ENCODE measurements around the gene ZNF146. TPM values are rescaled to one million over a fixed set of nuclear protein-coding genes. Genes with fewer than 3 reads are reported as not detected.
"Not testable (repeated sequence)": the region's sequence is repeated elsewhere in the genome, so short reads cannot be mapped to it uniquely, and the experiment has no call there.

The ZNF146 gene
- total RNA-seq, 1 donor from 2014 or later = 161 TPM

DNA sequence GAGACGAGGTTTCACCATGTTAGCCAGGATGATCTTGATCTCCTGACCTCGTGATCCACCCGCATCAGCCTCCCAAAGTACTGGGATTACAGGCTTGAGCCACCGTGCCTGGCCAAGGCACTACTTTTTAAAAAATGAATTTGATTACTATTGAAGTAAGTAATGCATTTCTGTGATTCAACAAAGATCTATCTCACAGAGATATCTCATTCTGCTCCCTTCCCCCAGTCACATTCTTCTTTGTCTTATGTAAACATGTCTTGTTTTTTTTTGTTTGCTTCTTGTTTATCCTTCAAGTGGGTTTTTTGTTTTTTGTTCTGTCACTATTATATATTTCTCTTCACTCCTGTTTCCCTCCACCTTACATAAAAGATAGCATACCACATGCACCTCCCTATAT, 6.6 kb downstream of the ZNF146 start:
- no peak overlapping the region for H3K4me3 ChIP-seq (ENCODE audit: low read depth, low read length)
- no peak for FAIRE-seq
- no peak for TF ChIP-seq CTCF (IDR thresholded peaks at IDR 0.05; ENCODE audit: insufficient read depth, low read length, severe bottlenecking)
- no peaks in the 10 kb centered on the region for H3K27me3 ChIP-seq (ENCODE audit: control insufficient read depth, insufficient read depth, low read length)
- H3K36me3 ChIP-seq (ENCODE audit: control insufficient read depth, insufficient read depth, low read length) = peaks cover 5% of the 10 kb centered on the region
- DNase-seq (ENCODE audit: low read depth) = no peak

DNA sequence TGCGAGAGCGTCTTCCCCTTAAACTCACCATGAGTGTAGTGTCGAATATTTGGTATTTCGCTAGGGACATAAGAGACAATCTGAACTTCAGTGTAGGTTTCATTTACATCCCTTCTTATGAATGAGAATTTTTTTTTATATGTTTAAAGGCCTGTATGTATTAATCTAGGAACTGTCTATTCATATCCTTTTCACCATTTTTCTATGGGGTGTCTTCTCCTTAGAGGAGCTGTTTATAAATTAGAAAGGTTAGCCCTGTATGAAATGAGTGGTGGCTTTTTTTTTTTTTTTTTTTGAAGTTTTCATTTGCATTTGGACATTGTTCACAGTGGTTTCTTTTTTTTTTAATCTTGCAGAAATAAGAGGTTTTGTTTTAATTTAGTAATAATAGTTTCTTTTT, 7.6 kb downstream of the ZNF146 start:
- no peak for FAIRE-seq

GRCh38 chr19:36225219-36225892, 10.4 kb downstream of the ZNF146 start:
- no peak overlapping the region for H3K4me3 ChIP-seq (ENCODE audit: low read depth, low read length)
- peaks cover 20% of the 10 kb centered on the region for H3K36me3 ChIP-seq (ENCODE audit: control insufficient read depth, insufficient read depth, low read length)
- FAIRE-seq (no peak), DNase-seq (ENCODE audit: low read depth) (peak; percentile 21)
- TF ChIP-seq CTCF (IDR thresholded peaks at IDR 0.05; ENCODE audit: insufficient read depth, low read length, severe bottlenecking) = no peak
- H3K27me3 ChIP-seq (ENCODE audit: control insufficient read depth, insufficient read depth, low read length) = no peaks in the 10 kb centered on the region

More for the DNA sequence above, 7.6 kb downstream of the ZNF146 start:
- no peak for DNase-seq (ENCODE audit: low read depth)
- Histone ChIP-seq H3K4me3 (ENCODE audit: low read depth, low read length) (no peak overlapping the region), H3K27me3 (ENCODE audit: control insufficient read depth, insufficient read depth, low read length) (no peaks in the 10 kb centered on the region), H3K36me3 (ENCODE audit: control insufficient read depth, insufficient read depth, low read length) (peaks cover 7% of the 10 kb centered on the region)
- TF ChIP-seq CTCF (IDR thresholded peaks at IDR 0.05; ENCODE audit: insufficient read depth, low read length, severe bottlenecking) = no peak

DNA sequence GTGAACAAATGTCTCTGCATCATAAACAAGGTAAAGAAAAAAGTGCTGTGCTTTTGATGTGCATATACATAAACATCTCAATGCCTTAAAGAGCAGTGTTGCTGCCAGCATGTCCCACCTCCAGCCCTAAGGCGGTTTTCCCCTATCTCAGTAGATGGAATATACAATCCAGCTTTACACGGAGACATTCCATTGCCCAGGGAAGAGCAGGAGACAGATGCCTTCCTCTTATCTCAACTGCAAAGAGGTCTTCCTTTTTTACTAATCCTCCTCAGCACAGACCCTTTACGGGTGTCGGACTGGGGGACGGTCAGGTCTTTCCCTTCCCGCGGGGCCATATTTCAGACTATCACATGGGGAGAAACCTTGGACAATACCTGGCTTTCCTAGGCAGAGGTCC, 18.7 kb downstream of the ZNF146 start:
- FAIRE-seq; H3K27me3 ChIP-seq (ENCODE audit: control insufficient read depth, insufficient read depth, low read length); H3K4me3 ChIP-seq (ENCODE audit: low read depth, low read length); DNase-seq (ENCODE audit: low read depth): not testable (repeated sequence)
- H3K36me3 ChIP-seq (ENCODE audit: control insufficient read depth, insufficient read depth, low read length) = peaks cover 31% of the 10 kb centered on the region

DNA sequence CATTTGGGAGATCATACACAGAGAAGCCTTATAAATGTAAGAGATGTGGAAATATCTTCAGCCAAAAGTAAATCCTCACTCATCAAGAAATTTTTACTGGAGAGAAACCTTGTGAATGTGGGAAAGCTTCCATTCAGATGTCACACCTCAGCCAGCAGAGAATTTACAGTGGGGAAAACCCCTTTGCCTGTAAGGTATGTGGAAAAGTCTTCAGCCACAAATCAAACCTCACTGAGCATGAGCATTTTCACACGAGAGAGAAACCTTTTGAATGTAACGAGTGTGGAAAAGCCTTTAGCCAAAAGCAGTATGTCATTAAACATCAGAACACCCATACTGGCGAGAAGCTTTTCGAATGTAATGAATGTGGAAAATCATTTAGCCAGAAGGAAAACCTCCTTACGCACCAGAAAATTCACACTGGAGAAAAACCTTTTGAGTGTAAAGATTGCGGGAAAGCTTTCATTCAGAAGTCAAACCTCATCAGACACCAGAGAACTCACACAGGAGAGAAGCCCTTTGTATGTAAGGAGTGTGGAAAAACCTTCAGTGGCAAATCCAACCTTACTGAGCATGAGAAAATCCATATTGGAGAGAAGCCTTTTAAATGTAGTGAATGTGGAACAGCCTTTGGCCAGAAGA, 21.5 kb downstream of the ZNF146 start:
- FAIRE-seq = no peak
- no peaks in the 10 kb centered on the region for H3K27me3 ChIP-seq (ENCODE audit: control insufficient read depth, insufficient read depth, low read length)
- H3K36me3 ChIP-seq (ENCODE audit: control insufficient read depth, insufficient read depth, low read length) = peaks cover 22% of the 10 kb centered on the region
- no peak for TF ChIP-seq CTCF (IDR thresholded peaks at IDR 0.05; ENCODE audit: insufficient read depth, low read length, severe bottlenecking)
- no peak for DNase-seq (ENCODE audit: low read depth)
- H3K4me3 ChIP-seq (ENCODE audit: low read depth, low read length) = no peak overlapping the region

- Histone ChIP-seq H3K27me3 (ENCODE audit: control insufficient read depth, insufficient read depth, low read length) (no peaks in the 10 kb centered on the region), H3K36me3 (ENCODE audit: control insufficient read depth, insufficient read depth, low read length) (peaks cover 22% of the 10 kb centered on the region), H3K4me3 (ENCODE audit: low read depth, low read length) (no peak overlapping the region)
- no peak for DNase-seq (ENCODE audit: low read depth)
- no peak for TF ChIP-seq CTCF (IDR thresholded peaks at IDR 0.05; ENCODE audit: insufficient read depth, low read length, severe bottlenecking)
- FAIRE-seq = no peak
Measured at GRCh38 chr19:36236946-36237310, 22.0 kb downstream of the ZNF146 start.

Data from bronchial epithelial cell (primary cell).